LoVo (cell line): ENCODE data around the gene CADM2.

Experiments used
- DNase-seq: peaks from one replicate; pipeline ENCODE4 v3.0.0-alpha.2; 2016; ENCODE audit warnings: low spot score

CADM2 gene

DNA sequence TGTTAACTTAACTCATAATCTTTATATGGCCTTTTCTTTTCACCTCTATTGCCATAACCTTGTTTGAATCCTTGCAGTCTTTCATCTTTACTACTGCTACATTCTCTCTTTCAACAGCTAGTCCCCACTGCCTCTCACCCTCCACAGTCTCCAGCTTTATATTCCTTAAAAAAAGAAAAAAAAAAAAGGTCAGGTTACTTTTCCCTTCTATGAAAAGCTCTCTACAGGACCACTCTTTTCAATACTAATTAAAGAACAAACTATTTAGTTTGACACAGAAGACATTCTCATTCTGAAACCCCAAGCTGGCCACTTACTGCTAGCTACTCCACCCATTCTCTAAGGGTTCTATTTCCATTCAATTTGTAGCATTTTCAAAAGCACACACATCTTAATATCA, 25.6 kb downstream of the CADM2 start:
- DNase-seq = no peak

DNA sequence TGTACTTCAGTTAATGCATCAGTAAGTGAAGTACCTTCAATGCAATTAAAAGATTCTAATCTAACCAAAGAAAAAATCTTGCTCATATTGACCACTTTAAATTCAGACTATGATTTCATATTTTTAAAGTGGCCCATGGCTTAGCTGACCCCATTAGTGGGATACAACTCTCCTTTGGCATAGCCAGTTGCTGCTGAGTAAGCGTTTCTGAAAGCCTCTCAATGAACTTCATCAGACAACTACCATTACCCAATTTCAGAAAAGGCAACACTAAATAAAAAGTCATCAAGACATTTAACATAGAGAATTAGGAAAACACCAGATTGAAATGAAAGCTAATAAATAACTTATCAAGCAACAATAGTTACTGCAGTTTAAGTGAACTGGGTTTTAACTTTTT, 27.0 kb downstream of the CADM2 start:
- no peak for DNase-seq

DNA sequence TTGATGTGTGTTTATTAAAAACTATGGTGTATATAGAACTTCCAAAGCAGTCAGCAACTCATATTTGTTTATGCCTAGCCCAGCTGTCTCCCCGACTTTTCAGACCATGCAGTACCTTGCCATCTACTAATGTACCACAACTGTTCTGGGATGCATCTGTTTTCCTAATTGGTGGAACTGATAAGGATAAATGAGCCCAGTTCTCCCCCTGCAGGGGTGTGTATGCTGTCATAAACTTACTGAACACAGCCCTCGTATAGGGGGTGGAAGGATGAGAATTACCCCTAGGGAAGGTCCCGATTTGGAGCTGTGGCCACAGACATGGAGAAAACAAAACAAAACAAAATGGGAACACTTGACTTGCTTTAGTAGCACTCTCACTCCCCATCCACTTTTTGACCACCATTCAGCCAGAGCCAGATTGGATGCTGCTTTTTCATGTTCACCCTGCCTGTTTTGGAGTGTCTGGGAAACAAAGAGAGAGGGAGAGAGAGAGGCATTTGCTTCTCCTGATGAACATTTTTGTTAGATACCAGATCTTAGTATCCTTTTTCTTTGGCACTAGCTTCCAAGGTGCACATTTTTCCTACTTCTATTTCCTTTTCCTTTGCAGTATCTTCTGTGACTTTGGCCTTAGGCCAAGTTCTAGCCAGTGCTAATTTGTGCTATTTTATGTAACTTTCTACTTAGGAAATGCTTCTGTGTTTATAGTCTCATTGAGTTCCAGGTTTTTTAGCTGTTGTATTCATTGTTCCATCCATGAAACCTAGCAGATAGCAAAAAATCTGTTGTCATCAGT, 29.1 kb downstream of the CADM2 start:
- no peak for DNase-seq

DNA sequence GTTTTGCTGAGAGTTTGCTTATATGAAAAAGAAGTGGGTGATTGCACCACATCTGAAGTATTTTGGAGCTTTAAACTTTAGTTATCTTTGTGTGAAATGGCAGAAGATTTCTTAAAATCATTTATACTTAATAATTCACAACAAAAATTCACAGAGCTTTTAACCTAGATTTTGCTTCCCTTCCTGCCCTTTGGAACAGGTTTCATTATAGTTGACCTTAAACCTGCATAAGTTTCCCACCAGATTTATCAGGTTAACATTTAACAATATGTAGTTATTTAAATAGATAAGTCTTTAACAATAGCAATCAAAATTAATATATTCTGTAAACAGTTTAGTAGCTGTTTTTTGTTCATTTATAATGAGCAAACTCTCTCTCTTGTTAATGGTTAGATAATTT, 30.3 kb downstream of the CADM2 start:
- DNase-seq = no peak

DNA sequence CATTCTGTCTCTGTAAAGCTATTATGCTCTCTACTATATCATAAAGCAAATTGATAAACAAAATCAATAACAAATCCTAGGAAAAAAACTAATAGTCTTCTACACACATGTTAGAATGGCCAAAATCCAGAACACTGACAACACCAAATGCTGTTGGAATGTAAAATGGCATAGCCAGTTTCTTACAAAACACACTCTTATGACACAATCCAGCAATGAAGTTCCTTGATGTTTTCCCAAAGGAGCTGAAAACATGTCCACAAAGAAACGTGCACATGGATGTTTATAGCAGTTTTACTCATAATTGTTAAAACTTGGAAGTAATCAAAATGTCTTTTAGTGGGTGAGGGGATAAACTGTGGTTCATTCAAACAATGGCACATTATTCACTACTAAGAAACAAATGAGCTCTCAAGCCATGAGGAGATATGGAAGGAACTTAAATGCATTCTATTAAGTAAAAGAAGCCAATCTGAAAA, 32.7 kb downstream of the CADM2 start:
- DNase-seq = no peak

DNA sequence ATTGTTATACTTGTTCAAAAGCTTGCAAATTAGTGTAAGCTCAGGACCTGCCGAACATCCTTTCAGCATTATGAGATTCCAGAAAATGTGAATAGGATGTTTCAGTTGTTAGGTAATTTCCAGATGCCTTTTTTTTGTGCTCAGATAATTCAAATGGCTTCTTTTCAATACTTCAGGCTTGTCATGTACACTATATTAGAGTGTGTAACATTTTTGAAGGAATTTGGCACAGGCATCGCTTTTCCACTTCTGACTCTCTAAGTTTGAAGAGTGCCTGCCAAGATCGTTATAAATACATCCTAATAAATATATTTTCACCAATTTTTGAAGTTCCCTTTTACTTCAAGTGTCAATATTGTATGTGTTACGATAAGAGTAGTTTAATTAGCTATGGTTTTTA, 35.2 kb downstream of the CADM2 start:
- no peak for DNase-seq

DNA sequence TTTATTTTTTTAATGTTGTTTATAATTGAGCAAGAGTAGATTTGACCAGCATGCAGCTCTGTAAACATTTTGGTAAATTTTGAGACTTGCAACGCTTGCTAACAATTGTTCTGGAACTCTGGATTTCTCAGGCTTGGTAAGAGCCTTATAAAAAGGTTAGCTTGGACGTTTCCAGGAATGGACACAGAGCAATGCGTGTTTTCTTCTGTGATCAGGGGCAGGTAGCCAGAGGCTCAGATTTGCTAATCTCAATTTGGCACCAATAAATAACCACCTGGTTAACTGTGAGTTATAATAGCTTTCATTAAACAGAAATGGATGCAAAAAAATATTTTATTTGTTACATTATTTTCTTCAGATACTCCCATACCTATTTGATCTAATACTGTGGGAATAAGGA, 39.8 kb downstream of the CADM2 start:
- DNase-seq = no peak

DNA sequence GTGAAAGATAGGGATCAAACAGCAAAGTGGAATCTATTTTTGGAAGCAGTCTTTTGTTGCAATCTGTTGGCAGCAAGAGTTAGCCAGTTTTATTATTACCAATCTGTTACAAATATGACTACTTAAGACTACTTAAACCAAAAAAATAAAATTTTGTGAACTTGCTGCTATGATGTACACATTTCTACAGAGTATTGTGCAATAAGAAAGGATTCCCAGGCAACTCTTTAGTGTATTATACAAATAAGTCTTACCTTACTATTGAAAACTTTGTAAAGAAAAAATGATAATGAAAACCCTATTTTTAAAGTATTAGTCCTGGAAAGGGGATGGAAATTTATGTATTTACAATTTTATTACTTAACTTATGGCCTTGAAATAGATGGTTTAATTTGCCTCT, 44.7 kb downstream of the CADM2 start:
- DNase-seq = no peak

DNA sequence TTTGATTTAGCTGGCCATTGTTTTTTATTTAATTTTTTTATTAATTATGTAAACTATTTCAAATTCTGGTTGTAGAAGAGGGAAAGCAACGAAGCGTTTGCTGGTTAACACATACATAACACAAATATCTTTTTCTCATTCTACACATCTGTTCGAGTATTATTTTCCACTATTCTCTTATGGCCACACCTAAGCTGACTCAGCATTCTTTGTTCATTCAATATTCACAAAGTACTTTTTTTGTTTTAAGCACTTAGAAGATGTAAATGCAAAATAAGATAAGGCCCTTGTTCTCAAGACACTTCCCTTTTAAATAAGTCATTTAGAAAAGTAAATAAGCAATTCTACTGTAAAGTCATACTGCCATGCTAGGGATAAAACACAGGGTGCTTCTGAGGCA, 45.4 kb downstream of the CADM2 start:
- no peak for DNase-seq

DNA sequence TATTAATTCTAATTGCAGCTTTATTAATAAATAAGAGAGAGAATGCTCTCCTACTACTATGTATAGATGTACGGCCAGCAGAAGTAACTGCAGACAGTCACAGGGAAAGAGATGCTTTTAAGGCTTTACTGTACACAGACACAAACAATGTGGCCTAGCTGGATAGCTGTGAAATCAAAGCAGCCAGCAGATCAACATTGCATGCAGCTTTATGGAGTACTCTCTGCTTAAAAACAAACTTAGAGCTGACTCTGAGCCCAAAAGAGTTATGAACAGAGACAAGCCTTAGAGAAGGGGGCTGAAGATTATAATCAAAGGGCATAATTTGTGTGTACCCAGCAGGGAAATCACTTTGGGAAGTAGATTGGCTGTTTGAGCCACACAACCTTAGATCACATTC, 47.2 kb downstream of the CADM2 start:
- no peak for DNase-seq

DNA sequence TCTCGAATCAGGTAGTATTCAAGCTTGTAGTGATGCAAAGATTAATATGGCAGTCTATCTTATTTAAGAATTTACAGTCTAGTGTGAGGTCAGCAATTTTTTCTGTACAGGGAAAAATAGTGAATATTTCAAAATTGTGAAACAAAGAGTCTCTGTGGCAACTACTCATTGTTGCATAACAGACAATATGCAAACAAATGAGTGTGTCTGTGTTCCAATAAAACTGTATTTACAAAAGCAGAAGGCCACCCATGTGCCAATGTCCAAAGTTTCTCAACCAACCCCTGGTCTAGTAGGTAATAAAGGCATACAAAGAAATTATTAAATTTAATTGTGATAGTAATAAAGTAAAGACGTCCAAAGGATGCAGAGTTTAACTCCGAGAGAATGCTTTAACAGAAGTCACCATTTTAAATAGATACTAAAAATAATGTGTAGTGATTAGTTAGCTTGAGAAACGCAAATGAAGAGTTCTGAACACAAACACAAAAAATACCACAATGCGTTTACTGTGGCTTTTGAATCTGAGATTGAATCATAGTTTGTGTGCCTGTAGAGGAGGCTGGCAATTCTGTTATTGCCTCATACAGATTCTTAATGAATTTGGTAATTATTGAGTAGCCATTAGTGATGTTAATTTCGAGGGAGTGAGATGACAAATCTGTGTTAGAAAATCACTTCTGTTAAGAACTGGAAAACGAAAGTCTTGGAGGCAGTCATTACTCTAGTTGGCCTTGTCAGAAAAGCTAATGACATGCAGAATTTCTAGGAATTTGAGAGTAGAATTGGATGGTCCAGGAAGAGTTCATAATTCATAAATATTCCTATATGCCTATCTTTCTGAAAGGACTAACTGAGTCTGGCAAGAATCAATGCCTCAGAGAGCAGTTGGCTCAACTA, 48.7 kb downstream of the CADM2 start:
- no peak for DNase-seq

DNA sequence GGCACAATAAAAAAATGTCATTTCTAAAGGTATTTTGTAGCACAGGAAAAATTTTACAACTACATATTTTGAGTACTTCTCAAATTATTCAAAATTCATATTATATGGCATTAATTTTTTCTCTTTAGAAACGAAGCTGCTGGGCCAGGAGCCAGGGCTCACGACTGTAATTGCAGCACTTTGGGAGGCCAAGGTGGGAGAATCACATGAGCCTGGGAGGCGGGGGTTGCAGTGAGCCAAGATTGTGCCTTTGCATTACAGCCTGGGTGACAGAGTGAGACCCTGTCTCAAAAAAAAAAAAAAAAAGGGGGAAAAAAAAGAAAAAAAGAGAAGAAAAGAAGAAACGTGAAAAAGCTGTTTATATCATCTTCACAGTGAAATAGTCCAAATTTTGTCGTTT, 62.0 kb downstream of the CADM2 start:
- no peak for DNase-seq

DNA sequence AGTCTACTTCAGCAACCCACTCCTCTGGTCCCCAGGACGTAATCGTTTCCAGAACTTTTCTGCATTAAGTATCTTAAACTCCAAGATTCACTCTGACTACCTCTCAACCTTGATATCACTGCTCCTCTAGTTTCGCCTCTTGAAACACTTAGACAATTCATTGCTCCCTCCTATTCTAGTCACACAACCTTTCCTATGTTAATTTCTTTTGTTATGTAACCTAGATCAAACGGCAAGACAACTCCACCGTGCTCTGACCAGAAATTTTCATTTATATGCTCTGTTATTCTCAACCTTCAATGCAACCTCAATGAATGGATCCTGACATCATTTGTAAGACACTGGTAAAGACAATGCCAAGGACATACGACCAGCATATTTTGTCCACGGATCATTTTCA, 71.3 kb downstream of the CADM2 start:
- DNase-seq = no peak

DNA sequence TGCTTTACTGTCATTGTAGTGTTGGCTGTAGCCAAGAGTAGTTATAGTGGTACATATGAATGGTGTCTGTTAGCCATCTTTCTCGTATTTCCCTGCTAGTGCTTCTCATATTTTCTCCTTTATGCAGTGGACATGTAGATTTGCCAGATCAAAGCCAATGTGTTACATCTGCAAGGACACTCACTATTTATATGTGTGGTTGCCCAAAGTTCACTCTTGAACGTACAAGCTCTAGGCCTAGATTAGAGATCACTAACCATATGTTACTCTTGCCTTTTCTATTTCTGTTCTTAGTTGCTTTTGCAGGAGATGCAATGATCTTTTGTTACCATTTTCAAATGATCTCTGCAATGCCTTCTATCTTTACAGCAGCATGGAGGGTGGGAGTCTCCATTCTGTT, 78.4 kb downstream of the CADM2 start:
- no peak for DNase-seq

DNA sequence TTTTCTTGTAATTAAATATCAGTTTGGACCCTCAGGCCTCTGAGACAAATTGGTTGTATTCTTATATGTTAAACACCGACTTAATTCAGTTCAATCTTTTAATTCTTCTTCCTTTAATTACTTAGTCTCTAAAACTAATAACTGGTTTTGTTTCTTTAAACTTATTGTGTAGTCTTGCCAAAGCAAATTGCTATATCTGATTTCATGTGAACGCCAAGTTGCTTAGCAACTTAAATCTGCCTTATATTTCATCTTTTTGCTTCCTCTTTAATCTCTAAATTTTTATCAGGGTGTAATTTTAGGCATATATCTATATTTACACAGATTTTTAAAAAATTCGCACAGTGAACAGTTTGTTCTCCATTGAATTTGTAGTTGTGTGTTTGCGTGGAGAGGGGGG, 82.2 kb downstream of the CADM2 start:
- DNase-seq = no peak

DNA sequence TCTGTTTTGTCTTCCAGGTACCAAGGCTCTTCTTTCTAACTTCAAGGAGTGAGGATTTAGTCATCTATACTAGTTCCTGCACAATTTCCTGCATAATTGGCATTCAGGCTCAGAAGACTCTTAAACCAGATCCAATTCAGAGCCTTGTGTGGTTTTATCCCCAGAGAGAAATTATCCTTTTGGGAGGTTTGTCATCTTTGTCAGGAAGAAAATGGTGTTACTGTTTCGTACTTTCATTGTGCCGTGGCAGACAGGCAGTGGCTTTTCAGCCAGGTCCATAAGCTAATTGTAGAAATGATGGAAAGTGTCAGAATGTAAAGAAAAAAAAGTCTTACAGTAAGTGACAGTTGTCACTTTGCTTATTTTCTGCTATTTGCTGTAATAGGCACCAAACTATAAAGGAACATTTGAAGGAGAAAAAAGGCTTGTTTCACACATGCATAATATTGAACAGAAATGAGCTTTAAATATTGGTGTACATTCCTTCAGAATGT, 82.8 kb downstream of the CADM2 start:
- no peak for DNase-seq

DNA sequence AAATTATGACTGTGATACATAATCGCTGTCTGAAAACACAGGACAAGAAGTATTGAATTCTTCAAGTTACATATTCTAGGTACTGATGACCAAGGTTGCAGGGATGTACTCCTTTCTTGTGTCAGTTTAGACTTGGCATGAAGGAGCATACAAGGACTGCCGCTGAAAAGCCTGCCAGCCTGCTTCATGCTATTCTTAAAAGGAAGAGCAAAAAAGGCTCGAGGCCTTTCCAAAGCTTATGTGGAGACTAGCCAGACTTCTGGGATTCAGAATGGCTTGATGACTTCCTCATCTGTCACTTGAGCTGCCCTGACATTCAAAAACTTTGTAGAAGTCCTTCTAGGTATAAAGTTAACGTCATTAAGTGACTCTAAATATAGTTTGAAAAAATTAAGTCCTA, 92.0 kb downstream of the CADM2 start:
- no peak for DNase-seq

DNA sequence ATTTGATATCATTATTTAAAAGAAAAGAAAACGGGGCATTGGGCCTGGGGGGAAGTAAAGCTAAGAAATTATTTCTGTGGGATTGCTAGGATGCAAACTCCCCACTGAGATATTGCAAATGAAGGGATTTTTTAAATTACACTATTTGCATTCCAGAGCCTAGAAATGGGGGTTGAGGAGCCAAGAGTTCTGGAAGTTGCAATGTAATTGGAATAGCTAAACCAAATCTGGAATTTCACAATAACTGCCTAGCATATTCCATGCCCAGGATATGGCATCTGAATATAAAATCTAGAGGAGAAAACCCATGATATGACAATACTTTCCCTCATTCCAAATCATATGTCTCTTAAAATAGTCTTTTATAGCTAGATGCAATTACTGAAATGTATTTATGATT, 93.0 kb downstream of the CADM2 start:
- no peak for DNase-seq

DNA sequence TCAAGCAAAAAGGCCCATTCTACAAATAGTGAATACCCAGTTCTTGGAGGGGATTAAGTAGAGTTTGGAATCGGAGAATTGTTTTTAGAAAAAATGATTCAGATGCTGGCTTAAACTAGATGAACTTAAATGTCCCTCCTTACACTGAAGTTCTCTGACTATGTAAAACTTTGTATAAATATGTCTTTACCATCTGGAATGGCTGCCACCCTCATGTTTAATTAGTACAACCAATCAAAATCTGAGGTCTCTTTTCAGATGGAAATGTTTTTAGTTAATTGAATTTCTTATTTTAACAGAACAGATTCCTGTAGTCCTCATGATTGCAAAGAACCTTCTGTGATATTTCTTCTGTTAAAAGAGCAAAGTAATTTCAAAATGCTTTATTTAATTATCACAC, 94.8 kb downstream of the CADM2 start:
- DNase-seq = no peak

DNA sequence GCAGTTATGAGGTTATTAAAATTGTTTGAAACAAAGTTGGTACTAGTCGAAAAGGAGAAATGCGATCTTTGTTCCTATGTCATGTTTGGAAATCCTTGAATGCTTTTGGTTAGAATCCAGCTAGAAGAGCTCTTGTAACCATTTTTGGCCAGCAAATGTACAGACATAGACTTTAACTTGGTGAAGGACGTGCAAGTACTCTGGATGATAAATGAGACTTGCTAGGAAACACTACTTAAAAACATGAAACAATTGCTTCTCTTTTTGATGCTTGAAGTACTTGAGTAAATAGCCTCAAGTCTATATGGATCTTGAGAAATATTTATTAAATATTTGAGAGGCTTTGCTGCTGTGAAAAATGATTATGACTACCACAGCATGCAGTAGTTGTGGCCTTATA, 95.8 kb downstream of the CADM2 start:
- no peak for DNase-seq

DNA sequence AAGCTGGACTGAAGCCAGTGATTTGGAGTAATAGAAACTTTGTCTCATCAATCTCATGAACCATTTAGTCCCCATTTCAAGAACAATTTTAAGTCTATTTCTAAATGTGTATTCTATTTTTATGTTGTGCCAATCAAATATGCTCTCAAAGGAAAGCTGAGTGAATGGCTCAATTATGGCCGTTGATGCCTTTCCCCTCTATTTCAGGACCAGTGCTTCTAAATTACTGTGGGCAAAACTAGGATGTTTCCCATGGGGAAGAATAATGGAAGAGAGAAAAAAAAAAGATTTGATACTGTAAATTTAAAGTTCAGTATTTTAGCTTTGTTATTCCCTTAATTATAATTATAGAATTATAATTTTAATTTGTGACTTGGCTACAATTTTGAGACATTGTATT, 110.1 kb downstream of the CADM2 start:
- no peak for DNase-seq

DNA sequence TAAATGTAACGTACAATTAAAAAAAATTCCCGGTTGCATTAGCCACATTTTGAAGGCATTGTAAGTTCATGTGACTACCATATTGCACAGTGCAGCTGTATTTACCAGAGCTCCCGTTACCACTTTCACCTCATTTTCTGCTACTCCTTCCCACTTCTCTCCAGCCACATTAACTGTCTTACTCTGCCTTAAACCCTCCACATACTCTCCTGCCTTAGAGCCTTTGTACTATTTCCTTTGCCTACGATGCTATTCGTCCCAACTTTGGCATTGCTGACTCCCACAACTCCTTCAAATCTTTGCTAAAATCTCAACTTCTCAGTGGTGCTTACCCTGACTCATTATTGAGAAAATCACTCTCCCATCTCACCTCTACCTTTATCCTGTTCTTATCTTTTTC, 115.2 kb downstream of the CADM2 start:
- no peak for DNase-seq

DNA sequence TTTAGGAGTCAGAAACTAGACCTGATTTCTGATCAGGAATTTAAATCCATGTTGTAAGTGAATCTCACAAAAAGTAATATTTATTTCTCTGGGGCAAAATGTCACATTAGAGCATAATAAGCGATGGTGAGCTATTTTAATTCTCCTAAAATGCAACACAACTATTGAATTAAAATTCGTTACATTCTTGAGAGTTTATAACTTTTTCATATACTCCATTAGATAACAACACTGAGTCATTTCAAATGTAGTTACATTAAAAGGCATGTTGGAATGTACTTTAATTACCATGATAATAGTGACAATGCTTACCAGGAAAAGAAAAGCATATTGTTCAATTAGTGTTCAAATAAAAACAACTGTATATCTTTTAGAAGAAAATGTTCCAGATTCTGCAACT, 116.9 kb downstream of the CADM2 start:
- no peak for DNase-seq
